Stimulated activated CD4-positive, alpha-beta T cell treated with anti-CD3 and anti-CD28 coated beads, Interleukin-4, amount 100 ng/mL, for 1 hour (primary cell): ENCODE results near the gene ARHGAP40.

Experiments used
- DNase-seq: peaks from one replicate; pipeline ENCODE4 v3.0.0-alpha.2; 2020

Gene ARHGAP40

DNA sequence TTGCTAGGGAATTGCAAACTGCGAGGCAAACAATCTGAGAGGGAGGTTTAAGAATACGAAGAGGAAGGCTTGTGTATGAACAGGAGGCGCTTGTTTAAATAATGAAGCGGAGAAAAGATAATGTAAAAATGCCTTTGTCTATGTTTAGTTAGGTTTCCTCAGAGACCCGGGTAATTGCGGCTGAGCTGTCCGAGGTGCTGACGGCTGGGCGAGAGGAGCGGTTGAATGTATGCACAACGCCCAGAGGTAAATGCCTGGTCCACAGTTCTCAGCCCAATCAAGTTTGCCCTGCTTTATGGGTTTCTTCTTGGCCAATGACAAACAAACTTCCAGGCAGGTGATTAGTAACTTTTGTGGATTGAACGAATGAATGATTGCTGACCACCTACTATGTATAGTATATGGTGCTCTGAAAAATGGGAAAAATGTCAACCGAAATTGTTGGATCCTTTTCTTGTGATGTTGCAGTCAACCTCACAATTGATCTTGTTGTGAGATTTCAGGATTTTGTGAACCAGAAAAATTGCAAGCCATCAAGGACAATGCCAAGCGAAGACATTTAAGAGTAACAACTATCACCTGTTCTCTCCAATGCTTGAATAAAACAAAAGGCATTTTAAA, 84.4 kb downstream of the ARHGAP40 start:
- DNase-seq: peak; percentile 41

DNA sequence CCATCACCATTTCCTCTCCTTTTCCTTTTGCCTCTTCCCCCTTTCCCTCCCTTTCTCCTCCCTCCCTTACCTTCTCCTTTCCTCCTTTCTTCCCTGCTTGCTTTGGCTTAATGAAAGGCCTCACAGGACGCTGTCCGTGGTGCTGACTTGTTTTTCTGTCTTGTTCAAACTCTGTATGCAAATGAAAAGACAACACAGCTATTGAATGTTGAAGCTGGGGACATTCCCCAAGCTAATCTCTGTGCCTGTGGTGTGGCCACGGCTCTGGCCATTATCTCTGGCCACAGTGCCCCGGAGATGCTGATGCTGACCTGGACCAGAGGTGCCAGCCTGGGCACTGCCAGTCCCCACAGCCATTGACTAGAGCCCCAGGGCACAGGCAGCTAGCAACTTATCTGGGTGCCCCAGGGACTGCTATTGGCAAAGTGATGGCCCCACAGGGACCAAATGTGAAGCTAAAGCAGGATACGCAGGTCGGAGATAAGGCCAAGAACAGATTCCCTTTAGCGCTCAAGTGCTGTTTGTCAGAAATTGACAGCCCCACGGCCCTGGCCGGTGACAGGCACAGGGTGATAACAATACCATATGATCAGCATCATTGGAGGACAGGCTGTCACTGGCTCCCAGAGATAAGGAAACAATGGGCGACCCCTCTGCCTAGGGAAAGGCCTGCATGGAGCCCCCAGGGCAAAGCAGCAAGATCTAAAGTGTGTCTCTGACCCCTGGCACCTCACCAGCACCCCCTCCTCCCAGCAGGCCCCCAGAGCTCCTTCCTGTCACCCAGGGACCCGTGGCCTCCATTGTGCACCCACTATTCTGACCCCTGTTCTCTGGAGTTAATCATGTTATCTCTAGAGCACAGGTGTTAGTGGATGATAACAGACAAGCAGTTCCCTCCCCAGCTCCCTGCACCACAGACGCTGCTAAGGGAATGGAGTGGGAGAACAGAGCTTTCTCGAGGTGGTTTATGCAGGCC, 91.1 kb downstream of the ARHGAP40 start:
- peak; percentile 50 for DNase-seq

DNA sequence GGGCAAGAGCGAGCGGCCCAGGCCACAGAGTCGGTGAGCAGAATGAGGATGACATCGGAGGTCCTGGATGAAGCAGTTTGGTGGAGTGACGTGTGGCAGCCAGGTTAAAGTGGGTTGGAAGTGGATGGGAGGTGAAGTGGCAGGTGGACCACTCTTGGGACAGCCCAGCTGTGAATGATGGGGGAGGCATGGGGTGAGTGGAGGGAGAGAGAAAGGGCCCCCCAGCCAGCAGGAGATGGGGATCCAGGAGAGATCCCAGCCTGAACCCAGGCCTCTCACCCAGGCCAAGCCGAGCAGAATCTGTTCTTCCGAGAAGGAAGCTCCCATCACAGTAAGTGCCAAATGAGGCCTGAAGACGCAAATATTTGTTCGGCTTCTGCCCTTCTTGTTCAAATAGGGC, 95.7 kb downstream of the ARHGAP40 start:
- no peak for DNase-seq

DNA sequence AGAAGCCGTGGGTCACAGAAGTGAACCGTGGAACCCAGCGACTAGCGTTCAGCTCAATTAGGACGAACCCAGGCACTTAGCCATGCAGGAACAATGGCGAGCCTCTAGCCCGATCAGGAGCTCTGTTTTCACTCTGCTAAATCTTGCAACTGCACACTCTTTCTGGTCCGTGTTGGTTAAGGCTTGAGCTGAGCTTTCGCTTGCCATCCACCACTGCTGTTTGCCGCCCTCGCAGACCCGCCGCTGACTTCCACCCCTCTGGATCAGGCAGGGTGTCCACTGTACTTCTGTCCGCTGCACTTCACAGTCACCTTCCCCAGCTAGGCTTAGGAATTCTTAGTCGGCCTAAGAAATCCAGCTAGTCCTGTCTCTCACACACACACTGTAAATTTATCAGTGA, 96.9 kb downstream of the ARHGAP40 start:
- no peak for DNase-seq

DNA sequence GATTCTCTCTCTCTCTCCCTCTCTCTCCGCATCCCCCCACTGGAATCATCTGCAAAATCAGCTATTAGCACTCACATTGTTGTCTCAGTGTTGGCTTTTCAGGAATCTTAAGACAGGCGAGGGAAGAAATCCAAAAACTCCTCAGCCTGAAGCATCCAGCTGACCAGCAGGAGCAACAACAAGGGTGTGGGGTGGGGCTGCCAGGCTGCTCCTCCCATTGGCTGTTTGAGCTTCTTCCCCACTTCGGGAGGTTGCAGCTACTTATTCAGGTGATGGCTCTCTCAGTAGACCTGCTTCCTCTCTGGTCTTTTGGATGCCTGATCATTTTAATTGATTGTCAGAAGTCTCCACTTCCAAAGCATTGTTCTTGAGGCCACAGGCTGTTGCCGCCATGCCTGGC, 98.5 kb downstream of the ARHGAP40 start:
- no peak for DNase-seq
